HFF-Myc (cell line): ENCODE measurements around the gene PGAP3.

Experiments
- DNase-seq: peaks from one replicate; pipeline ENCODE4 v3.0.0-alpha.2; 2011; ENCODE audit warnings: low read depth; ENCODE audit errors: extremely low read depth
- H3K4me3 ChIP-seq: replicated peaks from 2 replicates; pipeline ENCODE4 v1.5.1; 2011; ENCODE audit warnings: low read depth, mild to moderate bottlenecking, control low read depth, low read length
- TF ChIP-seq, protein P1 (sequence below): IDR thresholded peaks from 2 replicates; pipeline ENCODE4 v1.5.1; 2012; ENCODE audit warnings: mild to moderate bottlenecking, low read depth, low read length, control low read depth; ENCODE audit errors: missing control alignments

Gene PGAP3

DNA sequence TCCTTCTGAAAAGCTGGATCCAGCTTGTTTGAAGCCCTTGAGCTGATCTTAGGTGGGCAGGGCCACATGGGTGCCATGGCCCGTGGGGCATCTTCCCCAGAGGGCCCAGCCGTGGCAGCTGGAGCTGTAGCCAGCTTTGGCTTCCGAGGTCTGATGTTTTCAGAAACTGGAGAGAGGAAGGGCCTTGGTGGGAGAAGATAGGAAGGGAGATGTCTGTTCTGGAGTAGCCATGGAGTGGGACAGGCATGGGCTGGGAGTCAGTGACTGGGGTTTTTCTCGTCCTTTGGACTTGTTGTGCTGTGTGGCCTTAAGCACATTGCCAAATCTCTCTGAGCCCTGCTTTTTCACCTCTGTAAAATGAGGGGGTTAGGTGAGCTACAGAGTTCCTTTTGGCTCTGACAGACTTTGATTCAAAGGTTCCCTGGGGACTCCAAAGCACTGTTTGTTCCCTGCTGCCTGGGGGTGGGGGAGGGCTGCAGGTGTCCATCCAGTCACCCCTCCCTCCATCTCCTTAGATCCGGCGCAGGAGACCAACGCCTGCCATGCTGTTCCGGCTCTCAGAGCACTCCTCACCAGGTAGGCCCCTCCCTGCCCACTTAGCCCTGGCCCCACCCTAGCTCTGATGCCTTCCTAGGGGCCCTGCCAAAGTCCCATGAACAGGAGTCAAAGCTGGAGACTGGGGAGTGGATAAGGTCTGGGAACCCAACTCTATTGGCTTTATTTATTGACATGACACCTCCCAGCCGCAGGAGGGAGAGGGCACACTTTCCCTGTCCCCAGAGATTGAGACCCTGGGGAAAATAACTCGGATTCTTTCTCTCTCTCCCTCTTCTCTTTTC lies 59.0 kb downstream of the PGAP3 start:
- H3K4me3 ChIP-seq: no peak overlapping the region
- TF ChIP-seq, protein P1, sequence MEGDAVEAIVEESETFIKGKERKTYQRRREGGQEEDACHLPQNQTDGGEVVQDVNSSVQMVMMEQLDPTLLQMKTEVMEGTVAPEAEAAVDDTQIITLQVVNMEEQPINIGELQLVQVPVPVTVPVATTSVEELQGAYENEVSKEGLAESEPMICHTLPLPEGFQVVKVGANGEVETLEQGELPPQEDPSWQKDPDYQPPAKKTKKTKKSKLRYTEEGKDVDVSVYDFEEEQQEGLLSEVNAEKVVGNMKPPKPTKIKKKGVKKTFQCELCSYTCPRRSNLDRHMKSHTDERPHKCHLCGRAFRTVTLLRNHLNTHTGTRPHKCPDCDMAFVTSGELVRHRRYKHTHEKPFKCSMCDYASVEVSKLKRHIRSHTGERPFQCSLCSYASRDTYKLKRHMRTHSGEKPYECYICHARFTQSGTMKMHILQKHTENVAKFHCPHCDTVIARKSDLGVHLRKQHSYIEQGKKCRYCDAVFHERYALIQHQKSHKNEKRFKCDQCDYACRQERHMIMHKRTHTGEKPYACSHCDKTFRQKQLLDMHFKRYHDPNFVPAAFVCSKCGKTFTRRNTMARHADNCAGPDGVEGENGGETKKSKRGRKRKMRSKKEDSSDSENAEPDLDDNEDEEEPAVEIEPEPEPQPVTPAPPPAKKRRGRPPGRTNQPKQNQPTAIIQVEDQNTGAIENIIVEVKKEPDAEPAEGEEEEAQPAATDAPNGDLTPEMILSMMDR: no peak
- no peak for DNase-seq

DNA sequence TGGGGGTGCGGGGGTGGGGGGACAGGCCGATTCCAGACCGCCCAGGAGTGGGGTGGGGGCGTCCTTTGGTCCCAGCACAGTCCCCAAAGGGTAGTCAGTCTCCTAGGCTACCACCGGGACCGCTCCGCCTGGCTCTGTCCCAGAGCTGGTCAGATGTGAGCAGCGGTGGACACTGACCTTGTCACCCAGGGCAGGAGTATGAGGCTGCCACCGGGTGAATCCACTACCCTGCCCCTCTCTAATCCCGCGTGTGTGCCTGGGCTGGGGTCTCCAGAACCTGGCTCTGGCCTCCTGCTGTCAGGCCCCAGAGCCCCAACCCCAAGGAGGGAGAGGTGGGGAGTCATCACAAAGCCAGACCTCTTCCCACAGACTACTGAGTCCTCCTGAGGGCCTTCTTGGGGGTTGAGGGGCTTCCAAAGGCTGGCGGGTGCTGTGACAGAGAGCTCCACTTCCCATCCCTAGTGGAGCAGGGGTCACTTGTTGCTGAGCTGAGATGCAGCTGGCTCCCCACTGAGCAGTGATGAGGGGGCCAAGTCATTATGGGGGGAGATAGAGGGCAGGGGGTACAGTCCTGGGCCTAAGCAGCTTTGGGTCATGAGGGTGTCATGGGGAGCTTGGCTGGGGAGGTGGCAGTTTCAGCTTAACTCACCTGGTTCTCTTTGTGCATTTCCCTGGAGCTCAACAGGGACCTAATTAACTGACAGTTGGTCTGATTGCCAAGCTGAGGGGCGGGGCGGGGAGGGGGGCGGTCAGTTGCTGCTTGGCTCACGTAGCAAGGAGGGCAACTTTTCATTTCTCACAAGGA lies 59.9 kb downstream of the PGAP3 start:
- TF ChIP-seq, protein P1: no peak
- H3K4me3 ChIP-seq: no peak overlapping the region
- no peak for DNase-seq

DNA sequence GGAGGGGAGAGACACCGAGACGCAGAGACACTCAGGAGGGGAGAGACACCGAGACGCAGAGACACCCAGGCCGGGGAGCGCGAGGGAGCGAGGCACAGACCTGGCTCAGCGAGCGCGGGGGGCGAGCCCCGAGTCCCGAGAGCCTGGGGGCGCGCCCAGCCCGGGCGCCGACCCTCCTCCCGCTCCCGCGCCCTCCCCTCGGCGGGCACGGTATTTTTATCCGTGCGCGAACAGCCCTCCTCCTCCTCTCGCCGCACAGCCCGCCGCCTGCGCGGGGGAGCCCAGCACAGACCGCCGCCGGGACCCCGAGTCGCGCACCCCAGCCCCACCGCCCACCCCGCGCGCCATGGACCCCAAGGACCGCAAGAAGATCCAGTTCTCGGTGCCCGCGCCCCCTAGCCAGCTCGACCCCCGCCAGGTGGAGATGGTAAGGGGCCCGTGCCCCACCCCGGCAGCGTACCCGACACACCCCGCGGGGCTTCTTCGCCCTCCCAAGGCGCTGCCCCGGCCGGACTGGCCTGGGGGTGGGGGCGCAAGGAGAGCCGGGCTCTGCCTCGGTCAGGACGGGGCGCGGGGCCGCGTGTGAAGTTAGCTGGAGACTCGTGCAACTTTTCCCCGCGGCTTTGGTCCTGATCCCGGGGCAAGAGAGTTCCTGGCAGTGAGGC lies 60.7 kb downstream of the PGAP3 start:
- no peak for DNase-seq
- TF ChIP-seq, protein P1: no peak
- no peak overlapping the region for H3K4me3 ChIP-seq

DNA sequence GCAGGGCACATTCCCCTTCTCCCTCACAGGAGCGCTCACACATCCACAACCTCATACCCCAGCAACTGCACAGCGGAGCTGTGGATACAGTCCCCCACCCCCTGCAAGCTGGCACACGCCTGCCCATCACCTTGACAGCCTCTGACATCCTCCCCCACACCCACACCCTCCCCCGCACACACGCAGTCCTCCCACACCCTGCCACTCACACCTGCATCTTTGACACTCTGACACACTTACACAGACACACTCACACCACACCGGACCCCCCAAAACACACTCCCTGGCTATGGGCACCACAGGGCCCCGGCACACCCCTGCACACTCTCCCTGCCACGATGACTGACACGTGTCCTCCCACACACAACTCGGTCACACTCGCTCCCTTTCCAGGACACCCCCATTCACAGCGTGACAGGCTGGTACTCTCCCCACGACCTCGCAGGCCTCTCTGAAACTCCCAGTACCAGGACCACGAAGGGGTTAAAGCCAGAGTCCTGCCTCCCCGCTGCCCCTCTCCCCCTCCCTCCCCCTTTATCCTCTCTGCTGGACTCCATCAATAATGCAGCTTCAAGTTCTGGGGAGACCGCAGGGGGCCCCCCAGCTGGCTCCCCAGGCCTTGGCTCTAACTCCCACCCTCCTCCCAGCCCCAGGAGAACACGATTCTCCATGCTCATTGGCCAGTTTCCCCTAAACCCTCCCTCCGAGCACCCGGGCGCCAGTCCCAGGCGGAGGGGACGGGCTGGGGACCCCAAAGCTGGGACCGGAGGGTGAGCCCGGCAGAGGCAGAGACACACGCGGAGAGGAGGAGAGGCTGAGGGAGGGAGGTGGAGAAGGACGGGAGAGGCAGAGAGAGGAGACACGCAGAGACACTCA lies 61.4 kb downstream of the PGAP3 start, which contains the start of gene PPP1R1B:
Gene PPP1R1B (plus strand): TSS at position 782 of the 876 bp plus-strand sequence. CDS start 441 bp downstream, outside the sequence.
- TF ChIP-seq, protein P1: no peak
- DNase-seq: no peak
- no peak within 1 kb of the TSS for H3K4me3 ChIP-seq

DNA sequence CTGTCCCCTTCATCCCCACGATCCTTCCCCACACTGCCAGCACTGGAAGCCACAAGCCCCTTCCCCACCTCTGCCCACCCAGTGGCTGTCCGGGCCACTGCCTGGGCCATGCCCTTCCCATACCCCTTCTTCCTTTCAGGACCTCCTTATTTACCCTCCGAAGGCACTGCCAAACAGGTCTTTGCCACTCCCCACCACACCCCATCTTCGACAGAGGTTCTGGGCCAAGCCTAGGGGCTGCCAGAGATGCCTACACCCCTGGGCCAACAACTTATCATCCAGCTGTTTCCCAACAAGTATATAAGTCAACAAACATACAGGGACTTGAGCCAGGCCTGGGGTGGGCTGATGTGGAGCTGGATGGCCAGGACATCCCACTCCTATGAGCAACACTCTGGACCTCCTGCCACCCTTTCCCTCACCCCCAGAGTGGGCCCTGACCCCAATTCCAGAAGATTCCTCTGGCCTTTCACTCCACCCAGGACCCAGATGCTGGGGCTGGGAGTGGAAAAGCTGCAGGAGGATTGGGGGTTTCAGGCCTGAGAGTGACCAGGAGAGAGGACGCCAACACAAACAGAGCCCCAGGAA lies 62.6 kb downstream of the PGAP3 start:
- TF ChIP-seq, protein P1: no peak
- no peak for DNase-seq
- no peak overlapping the region for H3K4me3 ChIP-seq
